Natural killer cell treated with Interleukin-12 subunit alpha and Interleukin-12 subunit beta and Interleukin-15 and Interleukin-18, amount 100 ng/mL, for 72 hours (primary cell): ENCODE data around the gene CACNA2D3. TPM values are rescaled to one million over a fixed set of nuclear protein-coding genes. Genes with fewer than 3 reads are reported as not detected.

Experiments
- ATAC-seq, 2 donors: fragments of 150-1000 bp; cut with Tn5 transposase in 1 of 2; sonication (Bioruptor Pico), chemical (Tn5 transposase) in 1 of 2; 2 replicates each; pipeline ENCODE4 v1.10.0; 2021
- DNase-seq: peaks from one replicate; pipeline ENCODE4 v3.0.0; 2022; ENCODE audit warnings: low spot score
- H3K27ac Mint-ChIP-seq, 2 donors: 1 replicate in 1 of 2; 2 replicates in 1 of 2; pipeline ENCODE4 v1.8.0; 2022; ENCODE audit warnings: mixed read lengths in 2 of 2, mild to moderate bottlenecking in 1 of 2, moderate library complexity in 1 of 2
- H3K27me3 Mint-ChIP-seq, 2 donors: 1 replicate in 1 of 2; 2 replicates in 1 of 2; pipeline ENCODE4 v1.8.0; 2022; ENCODE audit warnings: mixed read lengths in 2 of 2
- H3K36me3 Mint-ChIP-seq: one replicate; pipeline ENCODE4 v1.8.0; 2022; ENCODE audit warnings: mixed read lengths
- H3K4me1 Mint-ChIP-seq, 2 donors: 1 replicate in 1 of 2; 2 replicates in 1 of 2; pipeline ENCODE4 v1.8.0; 2022; ENCODE audit warnings: low read depth in 2 of 2, mixed read lengths in 2 of 2, mild to moderate bottlenecking in 1 of 2
- H3K4me3 Mint-ChIP-seq: one replicate; pipeline ENCODE4 v1.8.0; 2022; ENCODE audit warnings: mixed read lengths
- H3K9me3 Mint-ChIP-seq: 2 replicates; pipeline ENCODE4 v1.8.0; 2022; ENCODE audit warnings: mixed read lengths
- total RNA-seq, 2 donors: library from RNA; stranded (reverse); gene quantifications; one replicate each; pipeline ENCODE4 v1.2.3, GENCODE V29; 2022

CACNA2D3 gene
- total RNA-seq, 2 donors from 2014 or later = not detected

- ATAC-seq (no peak), DNase-seq (no peak)
- H3K36me3 Mint-ChIP-seq = no peaks in the 10 kb centered on the region
- H3K4me3 Mint-ChIP-seq = no peak overlapping the region
- no peaks in the 10 kb centered on the region for H3K27me3 Mint-ChIP-seq
- peaks cover 2% of the 10 kb centered on the region for H3K9me3 Mint-ChIP-seq
- no peak overlapping the region for H3K27ac Mint-ChIP-seq
- H3K4me1 Mint-ChIP-seq = no peaks in the 10 kb centered on the region
Measured at GRCh38 chr3:55042591-55042990, 920.2 kb downstream of the CACNA2D3 start.

- H3K27me3 Mint-ChIP-seq = no peaks in the 10 kb centered on the region
- ATAC-seq (no peak), DNase-seq (no peak)
- H3K9me3 Mint-ChIP-seq = peaks cover 2% of the 10 kb centered on the region
- H3K27ac Mint-ChIP-seq = no peak overlapping the region
- no peaks in the 10 kb centered on the region for H3K4me1 Mint-ChIP-seq
- no peaks in the 10 kb centered on the region for H3K36me3 Mint-ChIP-seq
- H3K4me3 Mint-ChIP-seq = no peak overlapping the region
Measured at GRCh38 chr3:55044486-55044885, 922.1 kb downstream of the CACNA2D3 start.

- H3K36me3 Mint-ChIP-seq = peaks cover 8% of the 10 kb centered on the region
- H3K27ac Mint-ChIP-seq = no peak overlapping the region
- no peak for ATAC-seq
- H3K27me3 Mint-ChIP-seq = no peaks in the 10 kb centered on the region
- H3K9me3 Mint-ChIP-seq = peaks cover 33% of the 10 kb centered on the region
- DNase-seq = no peak
- H3K4me3 Mint-ChIP-seq = no peak overlapping the region
- no peaks in the 10 kb centered on the region for H3K4me1 Mint-ChIP-seq
Measured at GRCh38 chr3:55059027-55059629, 936.8 kb downstream of the CACNA2D3 start.

GRCh38 chr3:55060896-55061719 is 938.8 kb downstream of the CACNA2D3 start:
- ATAC-seq (no peak), DNase-seq (no peak)
- peaks cover 20% of the 10 kb centered on the region for H3K9me3 Mint-ChIP-seq
- H3K27ac Mint-ChIP-seq = no peak overlapping the region
- H3K36me3 Mint-ChIP-seq = no peaks in the 10 kb centered on the region
- no peaks in the 10 kb centered on the region for H3K27me3 Mint-ChIP-seq
- no peak overlapping the region for H3K4me3 Mint-ChIP-seq
- H3K4me1 Mint-ChIP-seq = no peaks in the 10 kb centered on the region

- Mint-ChIP-seq H3K4me1 (no peaks in the 10 kb centered on the region), H3K27me3 (no peaks in the 10 kb centered on the region), H3K9me3 (peaks cover 17% of the 10 kb centered on the region), H3K36me3 (no peaks in the 10 kb centered on the region), H3K4me3 (no peak overlapping the region), H3K27ac (no peak overlapping the region)
- DNase-seq (no peak), ATAC-seq (no peak)
Measured at GRCh38 chr3:55061720-55062034, 939.3 kb downstream of the CACNA2D3 start.

GRCh38 chr3:55064164-55064563 is 941.8 kb downstream of the CACNA2D3 start:
- Mint-ChIP-seq H3K9me3 (peaks cover 13% of the 10 kb centered on the region), H3K27me3 (no peaks in the 10 kb centered on the region), H3K27ac (no peak overlapping the region), H3K4me3 (no peak overlapping the region), H3K36me3 (no peaks in the 10 kb centered on the region), H3K4me1 (no peaks in the 10 kb centered on the region)
- ATAC-seq (peak in 1 of 2 donors; percentile 11), DNase-seq (no peak)

- Mint-ChIP-seq H3K9me3 (peaks cover 9% of the 10 kb centered on the region), H3K36me3 (no peaks in the 10 kb centered on the region), H3K27me3 (no peaks in the 10 kb centered on the region), H3K4me3 (no peak overlapping the region), H3K27ac (no peak overlapping the region), H3K4me1 (no peaks in the 10 kb centered on the region)
- no peak for ATAC-seq
- no peak for DNase-seq
Measured at GRCh38 chr3:55065331-55065730, 943.0 kb downstream of the CACNA2D3 start.

- no peak overlapping the region for H3K27ac Mint-ChIP-seq
- DNase-seq (no peak), ATAC-seq (no peak)
- H3K9me3 Mint-ChIP-seq = peaks cover 9% of the 10 kb centered on the region
- no peaks in the 10 kb centered on the region for H3K27me3 Mint-ChIP-seq
- H3K4me1 Mint-ChIP-seq = no peaks in the 10 kb centered on the region
- H3K4me3 Mint-ChIP-seq = no peak overlapping the region
- H3K36me3 Mint-ChIP-seq = no peaks in the 10 kb centered on the region
Measured at GRCh38 chr3:55066551-55067047, 944.2 kb downstream of the CACNA2D3 start.

GRCh38 chr3:55069950-55070349 is 947.6 kb downstream of the CACNA2D3 start:
- ATAC-seq = no peak
- no peaks in the 10 kb centered on the region for H3K4me1 Mint-ChIP-seq
- H3K9me3 Mint-ChIP-seq = peaks cover 7% of the 10 kb centered on the region
- no peak overlapping the region for H3K27ac Mint-ChIP-seq
- H3K36me3 Mint-ChIP-seq = no peaks in the 10 kb centered on the region
- H3K4me3 Mint-ChIP-seq = no peak overlapping the region
- no peaks in the 10 kb centered on the region for H3K27me3 Mint-ChIP-seq
- DNase-seq = no peak

- H3K36me3 Mint-ChIP-seq = no peaks in the 10 kb centered on the region
- H3K27me3 Mint-ChIP-seq = no peaks in the 10 kb centered on the region
- DNase-seq (no peak), ATAC-seq (no peak)
- peaks cover 11% of the 10 kb centered on the region for H3K9me3 Mint-ChIP-seq
- H3K4me1 Mint-ChIP-seq = no peaks in the 10 kb centered on the region
- no peak overlapping the region for H3K4me3 Mint-ChIP-seq
- no peak overlapping the region for H3K27ac Mint-ChIP-seq
Measured at GRCh38 chr3:55074796-55075195, 952.4 kb downstream of the CACNA2D3 start.

- no peaks in the 10 kb centered on the region for H3K4me1 Mint-ChIP-seq
- DNase-seq (no peak), ATAC-seq (no peak)
- H3K9me3 Mint-ChIP-seq = peaks cover 8% of the 10 kb centered on the region
- H3K4me3 Mint-ChIP-seq = no peak overlapping the region
- no peaks in the 10 kb centered on the region for H3K36me3 Mint-ChIP-seq
- H3K27me3 Mint-ChIP-seq = no peaks in the 10 kb centered on the region
- H3K27ac Mint-ChIP-seq = no peak overlapping the region
Measured at GRCh38 chr3:55075846-55076245, 953.5 kb downstream of the CACNA2D3 start.

GRCh38 chr3:55077726-55078125 is 955.4 kb downstream of the CACNA2D3 start:
- no peak overlapping the region for H3K4me3 Mint-ChIP-seq
- no peak overlapping the region for H3K27ac Mint-ChIP-seq
- H3K27me3 Mint-ChIP-seq = no peaks in the 10 kb centered on the region

GRCh38 chr3:55078876-55079275 is 956.5 kb downstream of the CACNA2D3 start:
- Mint-ChIP-seq H3K9me3 (peaks cover 4% of the 10 kb centered on the region), H3K4me1 (no peaks in the 10 kb centered on the region), H3K4me3 (no peak overlapping the region), H3K27ac (no peak overlapping the region), H3K27me3 (no peaks in the 10 kb centered on the region), H3K36me3 (no peaks in the 10 kb centered on the region)
- no peak for DNase-seq
- no peak for ATAC-seq

More at GRCh38 chr3:55077726-55078125, 955.4 kb downstream of the CACNA2D3 start:
- no peaks in the 10 kb centered on the region for H3K4me1 Mint-ChIP-seq
- H3K36me3 Mint-ChIP-seq = no peaks in the 10 kb centered on the region
- H3K9me3 Mint-ChIP-seq = peaks cover 4% of the 10 kb centered on the region
- ATAC-seq = no peak
- no peak for DNase-seq

GRCh38 chr3:55085231-55085630 is 962.9 kb downstream of the CACNA2D3 start:
- Mint-ChIP-seq H3K36me3 (no peaks in the 10 kb centered on the region), H3K9me3 (peaks cover 12% of the 10 kb centered on the region), H3K4me3 (no peak overlapping the region), H3K27me3 (no peaks in the 10 kb centered on the region), H3K27ac (no peak overlapping the region), H3K4me1 (no peaks in the 10 kb centered on the region)
- no peak for ATAC-seq
- DNase-seq = no peak
